ENCODE data around the gene URI1.
"Not testable (repeated sequence)": the region's sequence is repeated elsewhere in the genome, so short reads cannot be mapped to it uniquely, and the experiment has no call there.

URI1 gene

GRCh38 chr19:29908963-29909944 lies 32.8 kb upstream of the URI1 start:
- TF ChIP-seq, protein P1, sequence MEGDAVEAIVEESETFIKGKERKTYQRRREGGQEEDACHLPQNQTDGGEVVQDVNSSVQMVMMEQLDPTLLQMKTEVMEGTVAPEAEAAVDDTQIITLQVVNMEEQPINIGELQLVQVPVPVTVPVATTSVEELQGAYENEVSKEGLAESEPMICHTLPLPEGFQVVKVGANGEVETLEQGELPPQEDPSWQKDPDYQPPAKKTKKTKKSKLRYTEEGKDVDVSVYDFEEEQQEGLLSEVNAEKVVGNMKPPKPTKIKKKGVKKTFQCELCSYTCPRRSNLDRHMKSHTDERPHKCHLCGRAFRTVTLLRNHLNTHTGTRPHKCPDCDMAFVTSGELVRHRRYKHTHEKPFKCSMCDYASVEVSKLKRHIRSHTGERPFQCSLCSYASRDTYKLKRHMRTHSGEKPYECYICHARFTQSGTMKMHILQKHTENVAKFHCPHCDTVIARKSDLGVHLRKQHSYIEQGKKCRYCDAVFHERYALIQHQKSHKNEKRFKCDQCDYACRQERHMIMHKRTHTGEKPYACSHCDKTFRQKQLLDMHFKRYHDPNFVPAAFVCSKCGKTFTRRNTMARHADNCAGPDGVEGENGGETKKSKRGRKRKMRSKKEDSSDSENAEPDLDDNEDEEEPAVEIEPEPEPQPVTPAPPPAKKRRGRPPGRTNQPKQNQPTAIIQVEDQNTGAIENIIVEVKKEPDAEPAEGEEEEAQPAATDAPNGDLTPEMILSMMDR (IDR thresholded peaks at IDR 0.05; ENCODE audit: borderline replicate concordance, control extremely low read depth, extremely low read depth, insufficient read depth, missing control alignments) = no peak
- in situ Hi-C loops (cut with MboI; ENCODE audit: low sequenced_read_pairs, unreplicated experiment) = no loop called here
- DNase-seq (ENCODE audit: low spot score) = no peak

- no peak for DNase-seq (ENCODE audit: low spot score)
- in situ Hi-C loops (cut with MboI; ENCODE audit: low sequenced_read_pairs, unreplicated experiment) = no loop called here
- TF ChIP-seq, protein P1 (IDR thresholded peaks at IDR 0.05; ENCODE audit: borderline replicate concordance, control extremely low read depth, extremely low read depth, insufficient read depth, missing control alignments) = no peak
Observed at GRCh38 chr19:29914933-29915332, 27.1 kb upstream of the URI1 start.

GRCh38 chr19:29915832-29916231 lies 26.2 kb upstream of the URI1 start:
- DNase-seq (ENCODE audit: low spot score); in situ Hi-C loops (cut with MboI; ENCODE audit: low sequenced_read_pairs, unreplicated experiment): not testable (repeated sequence)

DNA sequence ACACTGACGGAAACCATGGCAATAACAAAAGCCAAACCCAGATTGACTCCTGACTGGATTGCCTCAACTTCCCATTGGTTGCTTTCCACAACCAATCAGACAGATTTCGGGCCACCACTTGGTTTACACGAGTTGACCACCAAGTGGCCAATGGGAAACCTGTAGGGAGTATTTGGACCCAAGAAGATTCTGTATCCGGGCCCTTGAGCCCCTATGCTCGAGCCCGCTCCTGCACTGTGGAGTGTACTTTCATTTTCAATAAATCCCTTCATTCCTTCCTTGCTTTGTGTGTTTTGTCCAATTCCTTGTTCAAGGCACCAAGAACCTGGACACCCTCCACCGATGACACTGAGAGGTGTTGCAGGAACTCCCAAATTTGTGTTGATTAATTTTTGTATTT lies 24.1 kb upstream of the URI1 start:
- no peak for DNase-seq (ENCODE audit: low spot score)
- TF ChIP-seq, protein P1 (IDR thresholded peaks at IDR 0.05; ENCODE audit: borderline replicate concordance, control extremely low read depth, extremely low read depth, insufficient read depth, missing control alignments) = no peak
- in situ Hi-C loops (cut with MboI; ENCODE audit: low sequenced_read_pairs, unreplicated experiment) = no loop called here

- TF ChIP-seq, protein P1 (IDR thresholded peaks at IDR 0.05; ENCODE audit: borderline replicate concordance, control extremely low read depth, extremely low read depth, insufficient read depth, missing control alignments) = no peak
- in situ Hi-C loops (cut with MboI; ENCODE audit: low sequenced_read_pairs, unreplicated experiment) = no loop called here
- DNase-seq (ENCODE audit: low spot score) = no peak
Observed at GRCh38 chr19:29918891-29919290, 23.1 kb upstream of the URI1 start.

- TF ChIP-seq, protein P1 (IDR thresholded peaks at IDR 0.05; ENCODE audit: borderline replicate concordance, control extremely low read depth, extremely low read depth, insufficient read depth, missing control alignments) = no peak
- in situ Hi-C loops (cut with MboI; ENCODE audit: low sequenced_read_pairs, unreplicated experiment) = no loop called here
- no peak for DNase-seq (ENCODE audit: low spot score)
Observed at GRCh38 chr19:29922972-29923371, 19.1 kb upstream of the URI1 start.

GRCh38 chr19:29923653-29924052 lies 18.4 kb upstream of the URI1 start:
- in situ Hi-C loops (cut with MboI; ENCODE audit: low sequenced_read_pairs, unreplicated experiment) = no loop called here
- TF ChIP-seq, protein P1 (IDR thresholded peaks at IDR 0.05; ENCODE audit: borderline replicate concordance, control extremely low read depth, extremely low read depth, insufficient read depth, missing control alignments) = no peak
- DNase-seq (ENCODE audit: low spot score) = no peak
